B cell (primary cell): Measurements from ENCODE around the gene CFAP53. TPM values are rescaled to one million over a fixed set of nuclear protein-coding genes. Genes with fewer than 3 reads are reported as not detected.

Experiments used
- ATAC-seq: fragments of 200-7000 bp; cut with Tn5 transposase; one replicate; pipeline ENCODE4 v1.10.0; 2021; ENCODE audit warnings: low read depth, mild to moderate bottlenecking, moderate number of reproducible peaks, moderate library complexity
- CTCF ChIA-PET: fragments of 350-600 bp; sonication (Branson Sonifier 250); formaldehyde crosslinking; loops from one replicate; lab custom pipeline; 2021; ENCODE audit warnings: antibody characterized with exemption, inconsistent platforms; lab: Charles Lee
- POLR2A ChIA-PET: fragments of 350-600 bp; sonication (Branson Sonifier 250); formaldehyde crosslinking; loops from one replicate; lab custom pipeline; 2021; ENCODE audit warnings: antibody characterized with exemption; lab: Charles Lee
- DNase-seq: peaks from one replicate; pipeline ENCODE4 v3.0.0; 2013
- H2AFZ ChIP-seq: 2 replicates; pipeline ENCODE4 v1.6.1; 2012; ENCODE audit warnings: mild to moderate bottlenecking, low read depth, low read length; ENCODE audit not compliant: insufficient read depth, poor library complexity, severe bottlenecking
- H3K27ac ChIP-seq, 2 donors: 1 replicate in 1 of 2; 2 replicates in 1 of 2; pipeline ENCODE4 v1.5.1; 2012 to 2013; ENCODE audit warnings: low read length in 2 of 2, mild to moderate bottlenecking in 2 of 2, moderate library complexity in 1 of 2
- H3K27me3 ChIP-seq, 4 experiments: fragments of 200-600 bp in 1 of 4; sonication (generic) in 1 of 4; replicated peaks in 1 of 4; 1 replicate in 2 of 4; 2 replicates in 2 of 4; pipeline versions ENCODE4 v1.6.1 to v1.7.0; 2013 to 2016; ENCODE audit warnings: low read length in 3 of 4, mild to moderate bottlenecking in 2 of 4, mixed read lengths in 1 of 4, moderate library complexity in 1 of 4; ENCODE audit not compliant: insufficient read depth in 4 of 4, control insufficient read depth in 3 of 4; ENCODE audit errors: control extremely low read depth in 1 of 4
- H3K36me3 ChIP-seq, 2 experiments: replicated peaks in 1 of 2; 1 replicate in 1 of 2; 2 replicates in 1 of 2; pipeline versions ENCODE4 v1.6.1 to v1.7.1; 2013; ENCODE audit warnings: low read length in 1 of 2; ENCODE audit not compliant: insufficient read depth in 2 of 2, control insufficient read depth in 1 of 2; ENCODE audit errors: control extremely low read depth in 1 of 2, extremely low read depth in 1 of 2
- H3K4me1 ChIP-seq, 2 donors: fragments of 200-600 bp in 1 of 2; sonication (generic) in 1 of 2; 1 replicate in 1 of 2; 2 replicates in 1 of 2; pipeline versions ENCODE4 v1.5.1 to v1.6.1; 2013 to 2017; ENCODE audit warnings: low read length in 2 of 2; ENCODE audit not compliant: control insufficient read depth in 2 of 2, insufficient read depth in 2 of 2
- H3K4me2 ChIP-seq: replicated peaks from 2 replicates; pipeline ENCODE3; 2012; ENCODE audit warnings: mild to moderate bottlenecking, low read depth, low read length; ENCODE audit not compliant: poor library complexity, severe bottlenecking
- H3K4me3 ChIP-seq, 5 experiments: fragments of 200-600 bp in 1 of 5; sonication (generic) in 1 of 5; 1 replicate in 3 of 5; 2 replicates in 2 of 5; pipeline versions ENCODE4 v1.5.1 to v1.7.0; 2011 to 2016; ENCODE audit warnings: low read length in 4 of 5, mild to moderate bottlenecking in 4 of 5, low read depth in 2 of 5, control low read depth in 1 of 5, moderate library complexity in 1 of 5; ENCODE audit not compliant: insufficient read depth in 1 of 5; ENCODE audit errors: control extremely low read depth in 1 of 5, extremely low read depth in 1 of 5
- H3K79me2 ChIP-seq: fragments of 200-600 bp; sonication (generic); one replicate; pipeline ENCODE4 v1.6.0; 2016; ENCODE audit warnings: low read length; ENCODE audit not compliant: control insufficient read depth, insufficient read depth
- H3K9ac ChIP-seq: fragments of 200-600 bp; sonication (generic); 2 replicates; pipeline ENCODE4 v1.6.1; 2017; ENCODE audit warnings: mild to moderate bottlenecking, low read length, moderate library complexity
- H3K9me3 ChIP-seq, 3 donors: one replicate each; pipeline versions ENCODE4 v1.6.1 to v1.7.1; 2013; ENCODE audit warnings: low read length in 2 of 3; ENCODE audit not compliant: control insufficient read depth in 2 of 3, insufficient read depth in 1 of 3; ENCODE audit errors: control extremely low read depth in 1 of 3
- H4K20me1 ChIP-seq: 2 replicates; pipeline ENCODE4 v1.6.0; 2012; ENCODE audit warnings: mild to moderate bottlenecking, low read length; ENCODE audit not compliant: insufficient read depth, control insufficient read depth, poor library complexity, severe bottlenecking
- H3K27ac Mint-ChIP-seq: one replicate; pipeline ENCODE4 v1.8.0; 2021; ENCODE audit warnings: mixed read lengths
- H3K27me3 Mint-ChIP-seq: one replicate; pipeline ENCODE4 v1.8.0; 2021; ENCODE audit warnings: mixed read lengths
- H3K4me1 Mint-ChIP-seq: one replicate; pipeline ENCODE4 v1.8.0; 2021; ENCODE audit warnings: mixed read lengths
- H3K4me3 Mint-ChIP-seq: one replicate; pipeline ENCODE4 v1.8.0; 2021; ENCODE audit warnings: mixed read lengths
- H3K9me3 Mint-ChIP-seq: one replicate; pipeline ENCODE4 v1.8.0; 2022; ENCODE audit warnings: mixed read lengths; ENCODE audit not compliant: insufficient read depth
- EZH2 ChIP-seq: IDR thresholded peaks from 2 replicates; pipeline ENCODE4 v1.6.1; 2012; ENCODE audit warnings: borderline replicate concordance, low read depth, mild to moderate bottlenecking, moderate library complexity, low read length; ENCODE audit not compliant: insufficient read depth, poor library complexity, severe bottlenecking
- WGBS: methylation state at CpG from one replicate; pipeline ENCODE4 v1.1.5; 2013; ENCODE audit warnings: missing lambda C conversion rate; ENCODE audit not compliant: insufficient coverage; 5-methylcytosine and 5-hydroxymethylcytosine counted together
- intact Hi-C: fragments of 100-400 bp; cut with micrococcal nuclease; formaldehyde crosslinking; loops from one replicate; pipeline ENCODE4 v1.10.0; 2022
- polyA plus RNA-seq: library from polyadenylated mRNA; depleted of rRNA; stranded (reverse); fragments of >200 nt; gene quantifications from 2 replicates; pipeline ENCODE4 v1.2.3, GENCODE V29; 2012
- total RNA-seq, 2 donors: library from RNA; stranded (reverse); fragments of 120-200 nt in 1 of 2; gene quantifications; 1 replicate in 1 of 2; 2 replicates in 1 of 2; pipeline versions ENCODE4 v1.2.3 to v1.2.4, GENCODE V29; 2013 to 2022
- TF ChIP-seq, protein P1 (sequence below): fragments of 200-600 bp; IDR thresholded peaks from one replicate; pipeline ENCODE4 v1.8.0; 2022; ENCODE audit warnings: antibody characterized with exemption, mild to moderate bottlenecking

The CFAP53 gene
- total and polyA plus RNA-seq, 2 donors (not counting 1 experiment from before 2014, with no cell fraction given) = 0.04 to 0.79 TPM

DNA sequence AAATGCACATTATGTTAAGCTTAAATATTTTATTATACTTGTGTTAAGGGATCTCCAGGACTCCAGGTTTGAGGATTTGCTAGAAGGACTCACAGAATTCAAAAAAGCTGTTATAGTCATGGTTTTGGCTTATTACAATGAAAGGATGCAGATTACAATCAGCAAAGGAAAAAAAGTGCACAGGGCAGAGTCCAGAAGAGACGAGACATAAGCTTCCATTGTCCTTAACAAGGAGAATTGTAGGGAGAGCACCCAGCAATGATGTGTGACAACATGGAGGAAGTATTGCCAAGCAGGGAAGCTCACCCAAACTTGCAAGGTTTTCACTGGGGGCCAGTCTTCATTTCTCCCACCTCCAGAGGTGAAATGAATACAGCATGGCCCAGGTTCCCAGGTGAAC, 58.6 kb downstream of the CFAP53 start:
- intact Hi-C loops = no loop called here
- no peak for ATAC-seq
- H3K9me3 ChIP-seq = peaks cover 0 to 3% (median 0%) of the 10 kb centered on the region in 3 donors
- H3K27me3 Mint-ChIP-seq = peaks cover 59% of the 10 kb centered on the region
- ChIA-PET CTCF (interaction anchor here (1.6 to 2.0 kb wide), 3 partner anchors 10 to 149 kb away, joined by 6 to 8 read pairs (median 7); partner anchors contain the start of gene MYO5B), POLR2A (no interaction called here)
- H3K27ac Mint-ChIP-seq = no peak overlapping the region
- WGBS = 67% methylated on average over 1 of the region's 1 CpG
- H3K36me3 ChIP-seq = no peaks in the 10 kb centered on the region
- H3K27ac ChIP-seq = no peak overlapping the region
- no peak overlapping the region for H3K4me3 ChIP-seq
- peaks cover 5 to 6% of the 10 kb centered on the region in 2 donors for H3K4me1 ChIP-seq
- no peaks in the 10 kb centered on the region for H4K20me1 ChIP-seq
- no peak overlapping the region for H3K9ac ChIP-seq
- H3K4me1 Mint-ChIP-seq = peaks cover 5% of the 10 kb centered on the region
- TF ChIP-seq EZH2 = no peak
- TF ChIP-seq, protein P1, sequence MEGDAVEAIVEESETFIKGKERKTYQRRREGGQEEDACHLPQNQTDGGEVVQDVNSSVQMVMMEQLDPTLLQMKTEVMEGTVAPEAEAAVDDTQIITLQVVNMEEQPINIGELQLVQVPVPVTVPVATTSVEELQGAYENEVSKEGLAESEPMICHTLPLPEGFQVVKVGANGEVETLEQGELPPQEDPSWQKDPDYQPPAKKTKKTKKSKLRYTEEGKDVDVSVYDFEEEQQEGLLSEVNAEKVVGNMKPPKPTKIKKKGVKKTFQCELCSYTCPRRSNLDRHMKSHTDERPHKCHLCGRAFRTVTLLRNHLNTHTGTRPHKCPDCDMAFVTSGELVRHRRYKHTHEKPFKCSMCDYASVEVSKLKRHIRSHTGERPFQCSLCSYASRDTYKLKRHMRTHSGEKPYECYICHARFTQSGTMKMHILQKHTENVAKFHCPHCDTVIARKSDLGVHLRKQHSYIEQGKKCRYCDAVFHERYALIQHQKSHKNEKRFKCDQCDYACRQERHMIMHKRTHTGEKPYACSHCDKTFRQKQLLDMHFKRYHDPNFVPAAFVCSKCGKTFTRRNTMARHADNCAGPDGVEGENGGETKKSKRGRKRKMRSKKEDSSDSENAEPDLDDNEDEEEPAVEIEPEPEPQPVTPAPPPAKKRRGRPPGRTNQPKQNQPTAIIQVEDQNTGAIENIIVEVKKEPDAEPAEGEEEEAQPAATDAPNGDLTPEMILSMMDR = no peak
- H3K4me2 ChIP-seq = no peak overlapping the region
- no peaks in the 10 kb centered on the region for H3K79me2 ChIP-seq
- no peak overlapping the region for H3K4me3 Mint-ChIP-seq
- H3K27me3 ChIP-seq = peaks cover 0 to 37% (median 19%) of the 10 kb centered on the region in 4 experiments
- H2AFZ ChIP-seq = no peak overlapping the region
- no peaks in the 10 kb centered on the region for H3K9me3 Mint-ChIP-seq
- DNase-seq = no peak

DNA sequence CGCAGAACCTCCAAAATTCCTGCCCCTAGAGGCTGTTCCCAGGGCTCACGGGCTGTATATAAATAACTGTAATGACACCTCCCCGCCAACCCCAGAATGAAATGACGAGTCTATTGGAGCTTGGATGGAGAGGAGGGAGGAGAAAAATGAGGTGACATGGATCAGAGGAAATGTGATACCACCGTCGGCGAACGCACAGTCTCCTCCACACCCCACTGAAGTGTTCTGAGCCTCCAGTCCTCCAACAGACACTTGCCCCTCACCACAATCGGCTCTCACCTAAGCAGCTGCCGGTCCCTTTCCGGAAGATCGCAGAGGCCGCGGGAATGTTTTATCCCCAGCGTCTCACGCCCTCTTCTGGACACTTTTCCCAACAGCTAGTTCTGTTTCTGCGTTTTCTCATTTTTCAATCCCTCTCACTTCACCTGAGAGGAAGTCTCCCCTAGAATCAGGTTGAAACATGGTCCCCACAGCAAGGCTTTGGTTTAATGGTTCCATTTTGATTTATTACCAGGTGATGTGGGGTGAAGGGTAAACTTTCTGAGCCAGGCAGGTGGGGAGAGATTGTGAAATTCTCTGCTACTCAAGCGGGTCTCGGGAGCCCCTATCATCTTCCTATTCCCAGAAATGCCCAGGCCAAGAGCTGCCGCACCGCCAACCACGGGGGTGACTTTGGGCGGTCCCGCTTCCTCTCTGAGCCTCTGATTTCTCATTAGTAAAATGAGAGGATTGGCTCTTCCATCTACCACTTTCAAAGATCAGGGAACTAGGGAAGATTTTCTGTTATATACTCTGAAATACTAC, 62.3 kb downstream of the CFAP53 start:
- Histone ChIP-seq H3K4me3 (no peak overlapping the region), H3K36me3 (no peaks in the 10 kb centered on the region), H3K4me2 (peak overlapping the region; percentile 47), H2AFZ (peak overlapping the region; percentile 21), H3K4me1 (peaks cover 5 to 6% of the 10 kb centered on the region in 2 donors), H4K20me1 (no peaks in the 10 kb centered on the region), H3K27me3 (peaks cover 0 to 38% (median 23%) of the 10 kb centered on the region in 4 experiments), H3K9me3 (peaks cover 0 to 10% (median 7%) of the 10 kb centered on the region in 3 donors), H3K27ac (no peak overlapping the region), H3K9ac (no peak overlapping the region), H3K79me2 (no peaks in the 10 kb centered on the region)
- Mint-ChIP-seq H3K9me3 (peaks cover 9% of the 10 kb centered on the region), H3K27me3 (peaks cover 67% of the 10 kb centered on the region), H3K4me1 (peaks cover 5% of the 10 kb centered on the region), H3K27ac (no peak overlapping the region), H3K4me3 (no peak overlapping the region)
- POLR2A ChIA-PET = no interaction called here
- no peak for ATAC-seq
- TF ChIP-seq, protein P1 = peak; percentile 29
- no peak for TF ChIP-seq EZH2
- DNase-seq = peak; percentile 32
- 5% methylated on average over 8 of the region's 24 CpGs for WGBS
- intact Hi-C loops = no loop called here
- CTCF ChIA-PET = interaction anchor here (1.1 to 3.3 kb wide), 4 partner anchors 9 to 693 kb away, joined by 3 to 12 read pairs (median 3); partner anchors contain the start of gene MYO5B
